Ascending aorta (tissue), 2 donors: ENCODE data around the gene MAF. TPM values are rescaled to one million over a fixed set of nuclear protein-coding genes. Genes with fewer than 3 reads are reported as not detected.

Source experiments
- DNase-seq, 2 donors: peaks; one replicate each; pipeline ENCODE4 v3.0.0-alpha.2; 2019; ENCODE audit warnings: low spot score in 2 of 2
- H3K27ac ChIP-seq, 2 donors: fragments of 200-600 bp; sonication (generic); one replicate each; pipeline ENCODE4 v1.5.1; 2016 to 2017; ENCODE audit warnings: mild to moderate bottlenecking in 1 of 2
- H3K27me3 ChIP-seq: fragments of 200-600 bp; sonication (generic); one replicate; pipeline ENCODE4 v1.5.1; 2017
- H3K36me3 ChIP-seq, 2 donors: fragments of 200-600 bp; sonication (generic); one replicate each; pipeline ENCODE4 v1.5.1; 2016
- H3K4me1 ChIP-seq, 2 donors: fragments of 200-600 bp; sonication (generic); one replicate each; pipeline ENCODE4 v1.5.1; 2016 to 2017; ENCODE audit warnings: mild to moderate bottlenecking in 1 of 2
- H3K4me3 ChIP-seq, 2 donors: fragments of 200-600 bp; sonication (generic); one replicate each; pipeline ENCODE4 v1.5.1; 2016 to 2017; ENCODE audit warnings: mild to moderate bottlenecking in 1 of 2
- H3K9me3 ChIP-seq, 2 donors: fragments of 200-600 bp; sonication (generic); one replicate each; pipeline ENCODE4 v1.5.1; 2016
- CTCF ChIP-seq, 3 experiments: fragments of 200-600 bp in 2 of 3; fragments of 450-650 bp in 1 of 3; sonication (generic) in 2 of 3; IDR thresholded peaks; one replicate each; pipeline ENCODE4 v1.5.1; 2016 to 2019; ENCODE audit warnings: antibody characterized with exemption in 3 of 3, mild to moderate bottlenecking in 1 of 3, moderate library complexity in 1 of 3
- intact Hi-C: fragments of 100-400 bp; cut with DNase I; formaldehyde crosslinking; loops from one replicate; pipeline ENCODE4 v1.15.1; 2023
- total RNA-seq: library from RNA; depleted of rRNA; stranded (reverse); fragments of >200 nt; gene quantifications from one replicate; pipeline ENCODE4 v1.1.0, GENCODE V29; 2016

The MAF gene
- total RNA-seq, 1 donor from 2014 or later: 41.1 TPM

GRCh38 chr16:79599256-79599836 is 1.2 kb downstream of the MAF start:
- H3K27me3 ChIP-seq: no peaks in the 10 kb centered on the region
- H3K36me3 ChIP-seq: no peaks in the 10 kb centered on the region
- peak overlapping the region; percentile 83 to 94 for H3K27ac ChIP-seq
- intact Hi-C loops: loop anchor here (5.0 kb wide), 1 partner anchor 1502 kb away; the partner anchor contains the start of gene WWOX
- no peak for TF ChIP-seq CTCF (IDR thresholded peaks at IDR 0.05)
- H3K4me3 ChIP-seq: peak overlapping the region; percentile 80 to 97
- peak in 1 of 2 donors; percentile 68 for DNase-seq
- peaks cover 6 to 8% of the 10 kb centered on the region in 2 donors for H3K4me1 ChIP-seq
- no peaks in the 10 kb centered on the region for H3K9me3 ChIP-seq

- peak in 1 of 3 experiments; percentile 12 for TF ChIP-seq CTCF (IDR thresholded peaks at IDR 0.05)
- H3K36me3 ChIP-seq: peaks cover 0 to 3% of the 10 kb centered on the region in 2 donors
- peak in 1 of 2 donors; percentile 80 for DNase-seq
- H3K27ac ChIP-seq: peak overlapping the region; percentile 70 to 77
- no peaks in the 10 kb centered on the region for H3K9me3 ChIP-seq
- no peaks in the 10 kb centered on the region for H3K27me3 ChIP-seq
- intact Hi-C loops: loop anchor here (5.0 kb wide), 1 partner anchor 1501 kb away; the partner anchor contains the start of gene WWOX
- H3K4me3 ChIP-seq: peak overlapping the region; percentile 75 to 97
- H3K4me1 ChIP-seq: peaks cover 6 to 8% of the 10 kb centered on the region in 2 donors
Observed at GRCh38 chr16:79598348-79599181, 2.0 kb downstream of the MAF start.

GRCh38 chr16:79598063-79598347 is 2.5 kb downstream of the MAF start:
- intact Hi-C loops: loop anchor here (5.0 kb wide), 1 partner anchor 1501 kb away; the partner anchor contains the start of gene WWOX
- TF ChIP-seq CTCF (IDR thresholded peaks at IDR 0.05): no peak
- H3K27me3 ChIP-seq: no peaks in the 10 kb centered on the region
- no peaks in the 10 kb centered on the region for H3K9me3 ChIP-seq
- H3K36me3 ChIP-seq: peaks cover 0 to 3% of the 10 kb centered on the region in 2 donors
- DNase-seq: no peak
- H3K27ac ChIP-seq: no peak overlapping the region
- H3K4me1 ChIP-seq: peaks cover 6 to 8% of the 10 kb centered on the region in 2 donors
- H3K4me3 ChIP-seq: peak overlapping the region; percentile 75 to 97

- Histone ChIP-seq H3K27me3 (no peaks in the 10 kb centered on the region), H3K4me3 (peak overlapping the region; percentile 75 to 97), H3K27ac (peak overlapping the region in 1 of 2 donors; percentile 25), H3K9me3 (no peaks in the 10 kb centered on the region), H3K4me1 (peaks cover 4 to 6% of the 10 kb centered on the region in 2 donors), H3K36me3 (peaks cover 0 to 3% of the 10 kb centered on the region in 2 donors)
- intact Hi-C loops: loop anchor here (5.0 kb wide), 1 partner anchor 1500 kb away; the partner anchor contains the start of gene WWOX
- no peak for TF ChIP-seq CTCF (IDR thresholded peaks at IDR 0.05)
- DNase-seq: no peak
Observed at GRCh38 chr16:79597277-79598062, 3.1 kb downstream of the MAF start.

GRCh38 chr16:79595931-79596450 is 4.5 kb downstream of the MAF start:
- intact Hi-C loops: loop anchor here (5.0 kb wide), 1 partner anchor 1499 kb away; the partner anchor contains the start of gene WWOX
- no peaks in the 10 kb centered on the region for H3K9me3 ChIP-seq
- peaks cover 0 to 3% of the 10 kb centered on the region in 2 donors for H3K36me3 ChIP-seq
- DNase-seq: no peak
- H3K4me3 ChIP-seq: peak overlapping the region; percentile 75 to 97
- peak overlapping the region in 1 of 2 donors; percentile 46 for H3K27ac ChIP-seq
- peaks cover 2 to 6% of the 10 kb centered on the region in 2 donors for H3K4me1 ChIP-seq
- H3K27me3 ChIP-seq: no peaks in the 10 kb centered on the region
- no peak for TF ChIP-seq CTCF (IDR thresholded peaks at IDR 0.05)
